ENCODE data around the gene MYOF.
"Not testable (repeated sequence)": the region's sequence is repeated elsewhere in the genome, so short reads cannot be mapped to it uniquely, and the experiment has no call there.

Gene MYOF

DNA sequence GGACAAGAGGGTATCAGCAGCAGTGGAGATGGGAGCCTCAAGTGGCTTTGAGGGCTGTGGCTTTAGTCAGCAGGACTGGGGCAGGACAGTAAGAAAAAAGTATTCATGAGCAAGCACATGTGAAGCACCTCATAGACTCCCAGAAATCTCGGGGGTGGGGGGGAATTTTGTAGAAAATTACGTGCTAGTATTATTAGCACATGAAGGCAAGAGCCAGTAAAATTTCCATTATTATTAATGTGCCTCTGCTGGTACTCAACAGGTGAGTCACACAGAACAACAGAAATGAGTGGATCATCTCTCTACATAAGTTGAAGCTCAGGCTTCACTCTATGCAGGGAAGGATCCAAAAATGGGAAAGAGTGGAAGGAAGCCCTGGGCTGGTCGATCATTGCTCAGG lies 114.5 kb downstream of the MYOF start:
- Histone ChIP-seq H3K4me1 (ENCODE audit: control insufficient read depth, insufficient read depth, low read length) (peaks cover 9% of the 10 kb centered on the region), H3K27me3 (ENCODE audit: control insufficient read depth, insufficient read depth, low read length) (no peaks in the 10 kb centered on the region), H3K4me3 (ENCODE audit: low read depth, low read length) (no peak overlapping the region), H3K9ac (ENCODE audit: low read length) (no peak overlapping the region), H3K27ac (ENCODE audit: low read depth, low read length) (no peak overlapping the region), H3K9me3 (ENCODE audit: control insufficient read depth, insufficient read depth, low read depth, low read length) (no peaks in the 10 kb centered on the region), H3K36me3 (ENCODE audit: control insufficient read depth, insufficient read depth, low read length) (no peaks in the 10 kb centered on the region)

DNA sequence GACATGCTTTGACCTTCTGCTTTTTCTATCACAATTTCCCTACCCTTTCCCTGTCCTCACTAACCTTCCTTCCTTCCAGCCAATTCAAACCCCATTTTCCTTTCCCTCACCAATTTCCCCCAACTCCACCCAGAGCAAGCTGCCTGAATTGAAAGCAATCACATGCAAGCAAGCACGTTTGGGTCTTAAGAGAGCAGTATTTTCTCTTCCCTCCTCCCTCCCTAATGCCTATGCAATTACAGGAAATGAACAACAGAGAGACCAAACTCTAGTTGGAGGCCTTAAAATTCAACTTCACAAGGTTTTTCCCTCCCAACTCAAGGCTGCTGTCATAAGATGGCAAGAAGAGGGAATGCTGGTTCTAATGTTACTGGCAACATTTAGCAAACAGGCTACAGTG lies 117.2 kb downstream of the MYOF start:
- Histone ChIP-seq H3K9me3 (ENCODE audit: control insufficient read depth, insufficient read depth, low read depth, low read length) (no peaks in the 10 kb centered on the region), H3K4me1 (ENCODE audit: control insufficient read depth, insufficient read depth, low read length) (peaks cover 9% of the 10 kb centered on the region), H3K27me3 (ENCODE audit: control insufficient read depth, insufficient read depth, low read length) (no peaks in the 10 kb centered on the region), H3K27ac (ENCODE audit: low read depth, low read length) (no peak overlapping the region), H3K9ac (ENCODE audit: low read length) (no peak overlapping the region), H3K36me3 (ENCODE audit: control insufficient read depth, insufficient read depth, low read length) (no peaks in the 10 kb centered on the region), H3K4me3 (ENCODE audit: low read depth, low read length) (no peak overlapping the region)

DNA sequence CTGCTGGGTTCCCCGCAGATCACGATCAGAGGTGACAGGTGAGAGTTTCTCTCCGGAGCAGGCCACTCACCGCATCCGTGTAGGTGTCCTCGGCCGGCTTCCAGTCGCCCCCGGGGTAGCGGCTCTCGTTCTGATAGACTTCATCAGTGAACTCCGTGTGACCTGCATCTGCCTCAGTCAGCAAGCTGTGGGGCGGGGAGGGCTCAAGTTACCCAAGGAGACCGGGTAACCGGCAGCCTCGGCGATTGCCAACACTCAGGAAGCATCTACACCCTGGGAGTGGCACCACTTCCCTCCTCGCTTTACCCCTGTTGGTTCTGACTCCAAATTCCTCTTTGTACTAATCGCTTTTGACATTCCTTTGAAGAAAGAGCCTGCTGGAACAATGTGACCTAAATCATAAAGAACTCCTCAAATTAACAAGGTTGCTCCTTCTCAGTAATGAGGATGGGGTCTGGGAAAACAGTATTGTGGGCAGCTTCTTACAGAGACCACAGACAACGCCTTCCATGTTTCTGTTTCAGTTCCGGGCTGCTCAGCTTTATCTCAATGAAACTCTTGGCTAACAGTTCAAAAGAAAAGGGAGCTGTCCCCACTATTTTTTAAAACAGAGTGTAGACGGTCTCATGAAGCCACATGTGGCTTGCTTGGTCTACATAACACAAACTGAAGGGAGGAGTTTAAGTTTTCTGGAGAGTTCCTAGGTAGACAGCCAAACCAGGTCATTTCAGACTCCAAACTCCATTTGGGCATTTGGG lies 118.1 kb downstream of the MYOF start:
- Histone ChIP-seq H3K36me3 (ENCODE audit: control insufficient read depth, insufficient read depth, low read length) (no peaks in the 10 kb centered on the region), H3K27ac (ENCODE audit: low read depth, low read length) (no peak overlapping the region), H3K27me3 (ENCODE audit: control insufficient read depth, insufficient read depth, low read length) (no peaks in the 10 kb centered on the region), H3K4me3 (ENCODE audit: low read depth, low read length) (no peak overlapping the region), H3K9me3 (ENCODE audit: control insufficient read depth, insufficient read depth, low read depth, low read length) (no peaks in the 10 kb centered on the region), H3K4me1 (ENCODE audit: control insufficient read depth, insufficient read depth, low read length) (no peaks in the 10 kb centered on the region; the same call in 1 of the 2 replicates), H3K9ac (ENCODE audit: low read length) (no peak overlapping the region)

DNA sequence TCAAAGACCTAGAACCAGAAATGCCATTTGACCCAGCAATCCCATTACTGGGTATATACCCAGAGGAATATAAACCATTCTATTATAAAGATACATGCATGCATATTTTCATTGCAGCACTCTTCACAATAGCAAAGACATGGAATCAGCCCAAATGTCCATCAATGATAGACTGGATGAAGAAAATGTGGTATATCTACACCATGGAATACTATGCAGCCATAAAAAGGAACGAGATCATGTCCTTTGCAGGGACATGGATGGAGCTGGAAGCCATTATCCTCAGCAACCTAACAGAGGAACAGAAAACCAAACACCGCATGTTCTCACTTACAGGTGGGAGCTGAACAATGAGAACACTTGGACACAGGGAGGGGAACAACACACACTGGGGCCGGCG lies 123.7 kb downstream of the MYOF start:
- not testable (repeated sequence) for H3K9me3 ChIP-seq (ENCODE audit: control insufficient read depth, insufficient read depth, low read depth, low read length); H3K4me1 ChIP-seq (ENCODE audit: control insufficient read depth, insufficient read depth, low read length); H3K4me3 ChIP-seq (ENCODE audit: low read depth, low read length); H3K36me3 ChIP-seq (ENCODE audit: control insufficient read depth, insufficient read depth, low read length); H3K9ac ChIP-seq (ENCODE audit: low read length); H3K27me3 ChIP-seq (ENCODE audit: control insufficient read depth, insufficient read depth, low read length); H3K27ac ChIP-seq (ENCODE audit: low read depth, low read length)

DNA sequence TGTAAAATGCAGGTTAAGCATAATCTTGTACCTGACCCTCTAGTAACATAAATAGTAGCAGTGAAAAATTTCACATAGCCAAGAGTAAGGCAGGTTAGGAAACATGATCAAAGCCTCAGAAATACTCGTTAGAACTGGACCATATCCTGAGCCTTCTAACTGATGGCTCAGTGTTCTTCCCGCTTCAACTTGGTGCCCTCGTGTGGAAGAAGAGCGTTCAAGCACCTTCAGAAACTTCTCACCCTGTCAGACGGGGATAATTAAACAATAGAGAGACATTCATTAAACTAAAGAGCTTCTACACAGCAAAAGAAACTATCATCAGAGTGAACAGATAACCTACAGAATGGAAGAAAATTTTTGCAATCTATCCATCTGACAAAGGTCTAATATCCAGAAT lies 124.5 kb downstream of the MYOF start:
- H3K36me3 ChIP-seq (ENCODE audit: control insufficient read depth, insufficient read depth, low read length): no peaks in the 10 kb centered on the region
- no peak overlapping the region for H3K9ac ChIP-seq (ENCODE audit: low read length)
- H3K27me3 ChIP-seq (ENCODE audit: control insufficient read depth, insufficient read depth, low read length): no peaks in the 10 kb centered on the region

DNA sequence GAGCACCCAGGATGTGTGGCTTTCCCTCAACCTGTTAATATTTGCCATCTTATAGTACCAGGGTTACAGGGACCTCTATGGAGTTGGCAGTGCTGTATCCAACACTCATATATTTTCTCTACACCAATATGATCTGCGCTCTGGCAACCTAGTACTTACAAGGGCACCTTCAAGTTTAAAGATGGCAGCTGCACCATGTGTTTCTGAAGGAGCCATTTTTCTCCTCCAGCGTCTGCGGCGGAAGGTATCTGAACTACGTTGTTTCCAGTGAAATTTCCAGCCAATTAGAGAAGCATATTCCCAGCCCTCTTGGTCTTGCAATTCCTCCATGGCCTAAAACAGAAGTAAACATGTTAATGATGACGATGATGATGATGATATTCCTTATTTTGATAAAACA lies 125.6 kb downstream of the MYOF start:
- H3K9me3 ChIP-seq (ENCODE audit: control insufficient read depth, insufficient read depth, low read depth, low read length): peaks cover 2% of the 10 kb centered on the region; the same call in 1 of the 2 replicates
- H3K4me1 ChIP-seq (ENCODE audit: control insufficient read depth, insufficient read depth, low read length): peaks cover 6% of the 10 kb centered on the region; the same call in 1 of the 2 replicates
- no peaks in the 10 kb centered on the region for H3K27me3 ChIP-seq (ENCODE audit: control insufficient read depth, insufficient read depth, low read length)
- no peaks in the 10 kb centered on the region for H3K36me3 ChIP-seq (ENCODE audit: control insufficient read depth, insufficient read depth, low read length)
- no peak overlapping the region for H3K9ac ChIP-seq (ENCODE audit: low read length)
- H3K4me3 ChIP-seq (ENCODE audit: low read depth, low read length): no peak overlapping the region
- no peak overlapping the region for H3K27ac ChIP-seq (ENCODE audit: low read depth, low read length)

More for the DNA sequence above, 124.5 kb downstream of the MYOF start:
- Histone ChIP-seq H3K4me3 (ENCODE audit: low read depth, low read length) (no peak overlapping the region), H3K27ac (ENCODE audit: low read depth, low read length) (no peak overlapping the region), H3K4me1 (ENCODE audit: control insufficient read depth, insufficient read depth, low read length) (peaks cover 6% of the 10 kb centered on the region; the same call in 1 of the 2 replicates), H3K9me3 (ENCODE audit: control insufficient read depth, insufficient read depth, low read depth, low read length) (peaks cover 2% of the 10 kb centered on the region; the same call in 1 of the 2 replicates)

DNA sequence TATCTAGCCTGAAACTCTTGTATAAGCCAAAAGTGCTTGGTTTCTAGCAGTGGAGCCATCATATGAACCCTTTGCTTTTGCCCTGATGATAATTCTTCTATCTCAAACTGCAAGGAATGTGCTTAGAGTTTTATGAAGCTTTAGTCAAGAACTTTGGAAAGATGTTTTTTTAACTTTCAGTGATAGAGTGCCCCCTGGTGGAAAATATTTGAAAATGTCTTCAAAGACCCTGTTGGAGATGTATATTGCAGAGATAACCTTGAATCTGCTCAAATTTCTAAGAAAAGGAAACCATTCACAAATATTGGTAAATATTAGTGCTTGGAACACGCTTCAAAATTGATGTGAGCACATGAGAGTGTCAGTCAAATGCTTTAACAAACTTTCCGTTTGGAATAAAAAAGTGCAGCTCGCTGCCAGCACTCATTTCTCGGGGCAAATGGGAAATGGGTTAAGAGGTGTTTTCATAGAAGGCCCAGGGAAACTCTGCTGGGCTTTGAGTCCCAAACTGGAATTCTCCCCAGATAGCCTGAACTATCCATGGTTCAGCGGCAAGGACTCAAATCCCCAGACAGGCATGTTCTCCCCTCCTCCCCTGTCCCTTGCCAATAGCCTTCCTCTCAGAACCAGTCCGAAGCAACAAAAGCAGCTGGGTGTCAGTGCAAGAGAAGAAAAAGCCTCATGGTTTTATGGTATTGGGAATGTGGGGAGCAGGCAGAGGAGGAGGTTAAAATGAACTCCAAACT lies 129.3 kb downstream of the MYOF start:
- H3K9ac ChIP-seq (ENCODE audit: low read length): no peak overlapping the region
- H3K4me1 ChIP-seq (ENCODE audit: control insufficient read depth, insufficient read depth, low read length): peaks cover 6% of the 10 kb centered on the region; the same call in 1 of the 2 replicates
- no peak overlapping the region for H3K4me3 ChIP-seq (ENCODE audit: low read depth, low read length)
- H3K9me3 ChIP-seq (ENCODE audit: control insufficient read depth, insufficient read depth, low read depth, low read length): no peaks in the 10 kb centered on the region
- peaks cover 9% of the 10 kb centered on the region for H3K36me3 ChIP-seq (ENCODE audit: control insufficient read depth, insufficient read depth, low read length)
- H3K27ac ChIP-seq (ENCODE audit: low read depth, low read length): no peak overlapping the region
- no peaks in the 10 kb centered on the region for H3K27me3 ChIP-seq (ENCODE audit: control insufficient read depth, insufficient read depth, low read length)

DNA sequence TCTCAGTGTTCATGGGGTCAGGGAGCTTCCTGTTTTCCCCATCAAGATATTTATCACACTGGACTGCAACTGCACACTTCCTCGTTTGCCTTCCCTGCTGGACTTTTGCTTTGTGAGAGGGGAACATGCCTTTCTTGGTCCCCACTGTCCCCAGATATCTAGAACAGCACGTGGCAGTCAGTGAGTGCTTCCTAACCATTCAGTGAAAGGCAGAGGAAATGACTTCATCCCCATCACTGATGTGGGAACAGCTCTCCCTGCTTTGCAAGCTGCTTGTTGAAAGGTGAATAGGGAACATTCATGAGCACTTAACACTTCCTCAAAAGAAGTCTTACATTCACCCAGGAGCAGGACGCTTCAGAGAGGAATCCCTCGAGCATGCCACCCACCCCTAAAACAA lies 135.4 kb downstream of the MYOF start:
- no peak overlapping the region for H3K9ac ChIP-seq (ENCODE audit: low read length)
- peaks cover 9% of the 10 kb centered on the region for H3K36me3 ChIP-seq (ENCODE audit: control insufficient read depth, insufficient read depth, low read length)
- H3K27me3 ChIP-seq (ENCODE audit: control insufficient read depth, insufficient read depth, low read length): no peaks in the 10 kb centered on the region
- H3K4me1 ChIP-seq (ENCODE audit: control insufficient read depth, insufficient read depth, low read length): peaks cover 9% of the 10 kb centered on the region
- no peak overlapping the region for H3K4me3 ChIP-seq (ENCODE audit: low read depth, low read length)
- H3K27ac ChIP-seq (ENCODE audit: low read depth, low read length): no peak overlapping the region
- H3K9me3 ChIP-seq (ENCODE audit: control insufficient read depth, insufficient read depth, low read depth, low read length): no peaks in the 10 kb centered on the region

DNA sequence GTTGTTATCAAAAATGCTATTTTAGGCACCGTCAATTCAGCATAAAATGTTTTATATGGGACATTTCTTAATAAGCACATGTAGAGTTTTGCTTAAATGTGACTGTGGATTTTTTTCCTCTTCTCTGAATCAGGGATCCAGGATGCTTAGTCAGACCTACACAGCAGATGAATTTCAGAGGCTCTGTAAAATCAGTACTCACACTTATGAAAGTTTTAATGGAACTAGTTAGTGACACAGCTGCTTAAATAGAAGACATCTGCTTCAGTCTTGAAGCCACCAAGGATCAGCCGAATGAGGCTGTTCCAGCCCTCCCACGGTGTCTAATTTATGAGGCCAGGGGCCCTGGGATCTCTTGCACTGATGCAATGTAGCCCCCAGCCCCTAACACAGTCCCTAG lies 136.0 kb downstream of the MYOF start:
- Histone ChIP-seq H3K36me3 (ENCODE audit: control insufficient read depth, insufficient read depth, low read length) (peaks cover 5% of the 10 kb centered on the region), H3K9ac (ENCODE audit: low read length) (no peak overlapping the region), H3K27ac (ENCODE audit: low read depth, low read length) (no peak overlapping the region), H3K27me3 (ENCODE audit: control insufficient read depth, insufficient read depth, low read length) (no peaks in the 10 kb centered on the region), H3K9me3 (ENCODE audit: control insufficient read depth, insufficient read depth, low read depth, low read length) (no peaks in the 10 kb centered on the region), H3K4me1 (ENCODE audit: control insufficient read depth, insufficient read depth, low read length) (peaks cover 9% of the 10 kb centered on the region), H3K4me3 (ENCODE audit: low read depth, low read length) (no peak overlapping the region)

DNA sequence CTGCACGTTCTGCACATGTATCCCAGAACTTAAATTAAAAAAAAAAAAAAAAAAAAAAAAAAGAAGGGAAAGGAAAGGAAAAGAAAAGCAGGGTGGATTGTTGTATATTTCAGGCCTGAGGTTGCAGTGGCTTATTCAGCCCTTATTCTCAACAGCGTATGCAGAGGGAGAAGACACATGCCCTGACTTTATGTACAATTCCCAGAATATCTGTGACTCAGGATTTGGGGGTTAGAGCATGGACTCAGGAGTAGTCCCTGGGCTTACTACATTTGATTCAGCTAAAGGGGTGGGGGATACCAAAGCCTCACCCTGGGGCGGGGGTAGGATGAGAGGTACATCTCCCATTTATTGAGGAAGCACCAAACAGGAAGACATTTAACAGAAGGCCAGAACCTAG lies 137.4 kb downstream of the MYOF start:
- H3K27me3 ChIP-seq (ENCODE audit: control insufficient read depth, insufficient read depth, low read length): no peaks in the 10 kb centered on the region
- H3K4me1 ChIP-seq (ENCODE audit: control insufficient read depth, insufficient read depth, low read length): peaks cover 9% of the 10 kb centered on the region
- no peak overlapping the region for H3K9ac ChIP-seq (ENCODE audit: low read length)
- no peaks in the 10 kb centered on the region for H3K36me3 ChIP-seq (ENCODE audit: control insufficient read depth, insufficient read depth, low read length)
- H3K9me3 ChIP-seq (ENCODE audit: control insufficient read depth, insufficient read depth, low read depth, low read length): no peaks in the 10 kb centered on the region
- no peak overlapping the region for H3K27ac ChIP-seq (ENCODE audit: low read depth, low read length)
- H3K4me3 ChIP-seq (ENCODE audit: low read depth, low read length): no peak overlapping the region

DNA sequence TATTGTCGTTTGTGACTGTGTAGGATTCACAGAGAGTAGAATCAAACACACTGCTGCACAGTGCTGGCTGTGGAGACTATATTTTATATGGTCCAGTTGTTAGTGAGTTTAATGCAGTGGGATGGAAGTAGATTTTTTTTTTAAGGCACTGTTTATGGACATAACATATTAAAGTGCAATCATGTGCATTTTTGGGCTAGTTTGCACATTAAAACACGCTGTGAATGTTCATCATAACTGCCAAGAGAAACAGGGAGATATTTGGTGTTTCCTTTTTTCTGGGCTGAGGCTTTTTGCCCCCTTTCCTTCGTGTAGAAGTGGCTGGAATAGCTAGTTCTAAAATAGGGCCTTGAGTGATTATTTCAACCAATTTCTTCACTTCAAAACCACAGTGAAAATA lies 139.2 kb downstream of the MYOF start:
- Histone ChIP-seq H3K27me3 (ENCODE audit: control insufficient read depth, insufficient read depth, low read length) (no peaks in the 10 kb centered on the region), H3K36me3 (ENCODE audit: control insufficient read depth, insufficient read depth, low read length) (no peaks in the 10 kb centered on the region), H3K4me1 (ENCODE audit: control insufficient read depth, insufficient read depth, low read length) (peaks cover 9% of the 10 kb centered on the region), H3K9me3 (ENCODE audit: control insufficient read depth, insufficient read depth, low read depth, low read length) (no peaks in the 10 kb centered on the region), H3K27ac (ENCODE audit: low read depth, low read length) (no peak overlapping the region), H3K4me3 (ENCODE audit: low read depth, low read length) (no peak overlapping the region), H3K9ac (ENCODE audit: low read length) (no peak overlapping the region)
